ENCODE measurements around the gene SERINC4.

GRCh38 chr15:43774062-43774461 is 26.0 kb downstream of the SERINC4 start:
- TF ChIP-seq POLR2A (IDR thresholded peaks at IDR 0.05) (no peak), CTCF (IDR thresholded peaks at IDR 0.05) (no peak)
